Ovary (tissue), 3 donors: Measurements from ENCODE around the gene AKAP6.

ENCODE experiments used
- CTCF ChIP-seq, 3 donors: fragments of 450-650 bp in 2 of 3; fragments of 200-600 bp in 1 of 3; IDR thresholded peaks; one replicate each; pipeline versions ENCODE4 v1.5.1 to v1.8.0; 2016 to 2022; ENCODE audit warnings: antibody characterized with exemption in 3 of 3, mild to moderate bottlenecking in 1 of 3
- EP300 ChIP-seq: sonication (generic); formaldehyde crosslinking; IDR thresholded peaks from one replicate; pipeline ENCODE4 v1.6.1; 2017; ENCODE audit warnings: antibody characterized with exemption
- donor health status: DM: no; HTN: no; CAD: no.

DNA sequence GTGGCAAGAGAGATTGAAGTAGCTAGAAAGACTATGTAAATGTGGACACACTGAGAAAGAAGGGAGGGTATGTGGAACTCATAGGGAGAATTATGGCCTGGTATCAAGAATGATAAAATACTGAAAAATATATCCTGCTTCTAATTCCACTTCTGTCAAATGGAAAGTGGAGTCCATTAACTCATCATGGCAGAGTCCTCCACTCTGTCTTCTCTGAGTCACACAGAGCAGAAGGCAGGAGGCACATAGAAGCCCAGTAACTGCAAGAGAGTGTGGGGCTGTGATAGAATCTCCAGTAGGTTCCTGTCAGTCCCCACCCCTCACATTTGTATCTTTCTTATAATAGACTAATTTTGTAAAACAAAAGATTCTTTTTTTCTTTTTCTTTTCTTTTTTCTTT lies 223.7 kb downstream of the AKAP6 start:
- no peak for TF ChIP-seq CTCF (IDR thresholded peaks at IDR 0.05)
- no peak for TF ChIP-seq EP300
